Activated CD4-positive, CD25-positive, alpha-beta regulatory T cell (primary cell): ENCODE measurements around the gene NTN1.

Experiments
- DNase-seq, 4 experiments: peaks; one replicate each; lab custom pipeline; 2025; lab: John Stamatoyannopoulos, UW

NTN1 gene

GRCh38 chr17:9162275-9162985 is 141.1 kb downstream of the NTN1 start:
- DNase-seq = no peak

GRCh38 chr17:9166788-9167187 is 145.5 kb downstream of the NTN1 start:
- no peak for DNase-seq

GRCh38 chr17:9167379-9167778 is 146.1 kb downstream of the NTN1 start:
- no peak for DNase-seq

GRCh38 chr17:9169116-9169515 is 147.8 kb downstream of the NTN1 start:
- DNase-seq = no peak

GRCh38 chr17:9170336-9170735 is 149.0 kb downstream of the NTN1 start:
- DNase-seq = no peak

GRCh38 chr17:9170853-9171252 is 149.5 kb downstream of the NTN1 start:
- no peak for DNase-seq

GRCh38 chr17:9173386-9173983 is 152.2 kb downstream of the NTN1 start:
- no peak for DNase-seq

GRCh38 chr17:9174312-9174711 is 153.0 kb downstream of the NTN1 start:
- no peak for DNase-seq

GRCh38 chr17:9174779-9175574 is 153.7 kb downstream of the NTN1 start:
- no peak for DNase-seq

GRCh38 chr17:9175700-9176467 is 154.6 kb downstream of the NTN1 start:
- DNase-seq = no peak

- no peak for DNase-seq
Observed at GRCh38 chr17:9177212-9177611, 155.9 kb downstream of the NTN1 start.

- DNase-seq = no peak
Observed at GRCh38 chr17:9178319-9178718, 157.0 kb downstream of the NTN1 start.

GRCh38 chr17:9179602-9180001 is 158.3 kb downstream of the NTN1 start:
- no peak for DNase-seq

GRCh38 chr17:9181640-9182039 is 160.3 kb downstream of the NTN1 start:
- no peak for DNase-seq

GRCh38 chr17:9183306-9183705 is 162.0 kb downstream of the NTN1 start:
- no peak for DNase-seq

GRCh38 chr17:9185142-9185541 is 163.8 kb downstream of the NTN1 start:
- no peak for DNase-seq

GRCh38 chr17:9185688-9186284 is 164.5 kb downstream of the NTN1 start:
- DNase-seq = no peak

- no peak for DNase-seq
Observed at GRCh38 chr17:9187828-9188227, 166.5 kb downstream of the NTN1 start.

GRCh38 chr17:9188367-9188766 is 167.1 kb downstream of the NTN1 start:
- DNase-seq = no peak

GRCh38 chr17:9189870-9190269 is 168.6 kb downstream of the NTN1 start:
- DNase-seq = no peak

GRCh38 chr17:9192010-9192409 is 170.7 kb downstream of the NTN1 start:
- no peak for DNase-seq

GRCh38 chr17:9195411-9195810 is 174.1 kb downstream of the NTN1 start:
- no peak for DNase-seq
